Thymus (tissue), 11 donors: ENCODE measurements around the gene CCS. TPM values are rescaled to one million over a fixed set of nuclear protein-coding genes. Genes with fewer than 3 reads are reported as not detected.

Source experiments
- DNase-seq, 9 donors: peaks; one replicate each; pipeline ENCODE4 v3.0.0-alpha.2; 2013; ENCODE audit warnings: low spot score in 9 of 9, low read depth in 6 of 9, missing footprints in 1 of 9
- H3K27ac ChIP-seq, 2 donors: one replicate each; pipeline ENCODE4 v1.5.1; 2013; ENCODE audit warnings: control low read depth in 1 of 2, low read depth in 1 of 2, low read length in 1 of 2, mild to moderate bottlenecking in 1 of 2, moderate library complexity in 1 of 2
- H3K27me3 ChIP-seq, 2 donors: one replicate each; pipeline ENCODE4 v1.5.1; 2013; ENCODE audit warnings: low read length in 1 of 2; ENCODE audit not compliant: control insufficient read depth in 2 of 2, insufficient read depth in 1 of 2
- H3K36me3 ChIP-seq, 2 donors: one replicate each; pipeline ENCODE4 v1.5.1; 2013; ENCODE audit warnings: low read length in 1 of 2, mild to moderate bottlenecking in 1 of 2, moderate library complexity in 1 of 2; ENCODE audit not compliant: control insufficient read depth in 2 of 2, insufficient read depth in 2 of 2
- H3K4me1 ChIP-seq, 2 donors: one replicate each; pipeline ENCODE4 v1.5.1; 2013; ENCODE audit warnings: low read length in 2 of 2; ENCODE audit not compliant: control insufficient read depth in 2 of 2, insufficient read depth in 2 of 2
- H3K4me3 ChIP-seq, 2 donors: one replicate each; pipeline ENCODE4 v1.5.1; 2013; ENCODE audit warnings: low read length in 2 of 2, control low read depth in 1 of 2, mild to moderate bottlenecking in 1 of 2
- H3K9me3 ChIP-seq, 2 donors: one replicate each; pipeline ENCODE4 v1.5.1; 2013; ENCODE audit warnings: low read length in 1 of 2, mild to moderate bottlenecking in 1 of 2; ENCODE audit not compliant: control insufficient read depth in 2 of 2, insufficient read depth in 1 of 2
- WGBS: extraction: QIAGEN DNeasy Blood & Tissue Kit; methylation state at CpG from one replicate; pipeline ENCODE4 v1.1.7; 2013; 5-methylcytosine and 5-hydroxymethylcytosine counted together
- polyA plus RNA-seq: library from polyadenylated mRNA; stranded (reverse); fragments of 200-250 nt; gene quantifications from one replicate; pipeline ENCODE4 v1.2.3, GENCODE V29; 2013
- total RNA-seq: library from RNA; stranded (reverse); fragments of 120-200 nt; gene quantifications from one replicate; pipeline ENCODE4 v1.2.4, GENCODE V29; 2013
- donor health status: healthy.

Gene CCS
- total and polyA plus RNA-seq, 2 donors = 33.9 to 173 TPM

- H3K27ac ChIP-seq = no peak overlapping the region
- H3K4me1 ChIP-seq = peaks cover 15 to 31% of the 10 kb centered on the region in 2 donors
- H3K36me3 ChIP-seq = peaks cover 4 to 5% of the 10 kb centered on the region in 2 donors
- H3K27me3 ChIP-seq = peaks cover 12 to 59% of the 10 kb centered on the region in 2 donors
- no peak overlapping the region for H3K4me3 ChIP-seq
- peaks cover 0 to 6% of the 10 kb centered on the region in 2 donors for H3K9me3 ChIP-seq
- 72% methylated on average over 5 of the region's 5 CpGs for WGBS
- DNase-seq = no peak
Observed at GRCh38 chr11:66547662-66548009, 45.3 kb upstream of the CCS start.

- peaks cover under 1 to 2% of the 10 kb centered on the region in 2 donors for H3K36me3 ChIP-seq
- H3K4me1 ChIP-seq = peaks cover 15 to 31% of the 10 kb centered on the region in 2 donors
- H3K4me3 ChIP-seq = no peak overlapping the region
- H3K9me3 ChIP-seq = peaks cover 0 to 6% of the 10 kb centered on the region in 2 donors
- WGBS = 87% methylated on average over 11 of the region's 11 CpGs
- DNase-seq = no peak
- H3K27ac ChIP-seq = no peak overlapping the region
- peaks cover 12 to 59% of the 10 kb centered on the region in 2 donors for H3K27me3 ChIP-seq
Observed at GRCh38 chr11:66548041-66548440, 44.9 kb upstream of the CCS start.

- peaks cover 12 to 59% of the 10 kb centered on the region in 2 donors for H3K27me3 ChIP-seq
- peaks cover 0 to 6% of the 10 kb centered on the region in 2 donors for H3K9me3 ChIP-seq
- H3K27ac ChIP-seq = no peak overlapping the region
- no peaks in the 10 kb centered on the region for H3K36me3 ChIP-seq
- DNase-seq = no peak
- 81% methylated on average over 16 of the region's 16 CpGs for WGBS
- peaks cover 7 to 22% of the 10 kb centered on the region in 2 donors for H3K4me1 ChIP-seq
- H3K4me3 ChIP-seq = no peak overlapping the region
Observed at GRCh38 chr11:66548774-66549630, 44.0 kb upstream of the CCS start.

- Histone ChIP-seq H3K27ac (no peak overlapping the region), H3K27me3 (peaks cover 12 to 59% of the 10 kb centered on the region in 2 donors), H3K4me1 (peaks cover 4 to 16% of the 10 kb centered on the region in 2 donors), H3K4me3 (no peak overlapping the region), H3K36me3 (no peaks in the 10 kb centered on the region), H3K9me3 (peaks cover 0 to 6% of the 10 kb centered on the region in 2 donors)
- no peak for DNase-seq
- WGBS = 97% methylated on average over 3 of the region's 3 CpGs
Observed at GRCh38 chr11:66549696-66550095, 43.3 kb upstream of the CCS start.

GRCh38 chr11:66550887-66551286 is 42.1 kb upstream of the CCS start:
- Histone ChIP-seq H3K4me1 (peaks cover 4 to 8% of the 10 kb centered on the region in 2 donors), H3K36me3 (no peaks in the 10 kb centered on the region), H3K27ac (no peak overlapping the region), H3K4me3 (no peak overlapping the region), H3K27me3 (peaks cover 12 to 68% of the 10 kb centered on the region in 2 donors), H3K9me3 (peaks cover 0 to 6% of the 10 kb centered on the region in 2 donors)
- DNase-seq = no peak
- WGBS = 96% methylated on average over 4 of the region's 4 CpGs

- Histone ChIP-seq H3K27ac (no peak overlapping the region), H3K27me3 (peaks cover 9 to 62% of the 10 kb centered on the region in 2 donors), H3K9me3 (no peaks in the 10 kb centered on the region), H3K36me3 (no peaks in the 10 kb centered on the region), H3K4me3 (no peak overlapping the region), H3K4me1 (peaks cover 0 to 5% of the 10 kb centered on the region in 2 donors)
- 90% methylated on average over 5 of the region's 5 CpGs for WGBS
- DNase-seq = no peak
Observed at GRCh38 chr11:66554602-66555001, 38.4 kb upstream of the CCS start.

GRCh38 chr11:66555416-66555815 is 37.6 kb upstream of the CCS start:
- H3K4me3 ChIP-seq = no peak overlapping the region
- no peak overlapping the region for H3K27ac ChIP-seq
- DNase-seq = no peak
- peaks cover 0 to 5% of the 10 kb centered on the region in 2 donors for H3K4me1 ChIP-seq
- no peaks in the 10 kb centered on the region for H3K9me3 ChIP-seq
- H3K36me3 ChIP-seq = no peaks in the 10 kb centered on the region
- 86% methylated on average over 3 of the region's 3 CpGs for WGBS
- H3K27me3 ChIP-seq = peaks cover 9 to 62% of the 10 kb centered on the region in 2 donors

- Histone ChIP-seq H3K4me1 (peaks cover 0 to 5% of the 10 kb centered on the region in 2 donors), H3K27ac (no peak overlapping the region), H3K27me3 (peaks cover 9 to 59% of the 10 kb centered on the region in 2 donors), H3K4me3 (no peak overlapping the region), H3K9me3 (no peaks in the 10 kb centered on the region), H3K36me3 (no peaks in the 10 kb centered on the region)
- no peak for DNase-seq
- 91% methylated on average over 7 of the region's 7 CpGs for WGBS
Observed at GRCh38 chr11:66556086-66556485, 36.9 kb upstream of the CCS start.

- WGBS = 96% methylated on average over 24 of the region's 24 CpGs
- Histone ChIP-seq H3K27me3 (peaks cover 9 to 58% of the 10 kb centered on the region in 2 donors), H3K9me3 (no peaks in the 10 kb centered on the region), H3K4me1 (peaks cover 0 to 5% of the 10 kb centered on the region in 2 donors), H3K27ac (no peak overlapping the region), H3K4me3 (no peak overlapping the region), H3K36me3 (no peaks in the 10 kb centered on the region)
- no peak for DNase-seq
Observed at GRCh38 chr11:66557733-66558326, 35.2 kb upstream of the CCS start.
